Activated CD4-positive, alpha-beta T cell treated with anti-CD3 and anti-CD28 coated beads, Interleukin-2, amount 10 ng/mL, durations not matched to agents 24 days and 14 days (primary cell): ENCODE results near the gene PHF11. TPM values are rescaled to one million over a fixed set of nuclear protein-coding genes. Genes with fewer than 3 reads are reported as not detected.

Experiments
- DNase-seq: peaks from one replicate; pipeline ENCODE4 v3.0.0; 2022
- H3K27ac Mint-ChIP-seq: one replicate; pipeline ENCODE4 v1.8.0; 2022; ENCODE audit warnings: mild to moderate bottlenecking, mixed read lengths
- H3K27me3 Mint-ChIP-seq: one replicate; pipeline ENCODE4 v1.8.0; 2022; ENCODE audit warnings: mixed read lengths
- H3K36me3 Mint-ChIP-seq: one replicate; pipeline ENCODE4 v1.8.0; 2022; ENCODE audit warnings: low read depth, mild to moderate bottlenecking, mixed read lengths
- H3K4me1 Mint-ChIP-seq: one replicate; pipeline ENCODE4 v1.8.0; 2021; ENCODE audit warnings: mixed read lengths
- H3K4me3 Mint-ChIP-seq: one replicate; pipeline ENCODE4 v1.8.0; 2022; ENCODE audit warnings: mild to moderate bottlenecking, moderate library complexity, mixed read lengths
- H3K9me3 Mint-ChIP-seq: one replicate; pipeline ENCODE4 v1.8.0; 2021; ENCODE audit warnings: mixed read lengths
- intact Hi-C: fragments of 100-400 bp; cut with micrococcal nuclease; formaldehyde crosslinking; loops from one replicate; pipeline ENCODE4 v1.15.1; 2023
- total RNA-seq: library from RNA; stranded (reverse); gene quantifications from 2 replicates; pipeline ENCODE4 v1.2.3, GENCODE V29; 2022

Gene PHF11
- total RNA-seq, 1 donor from 2014 or later: 60.8 TPM

DNA sequence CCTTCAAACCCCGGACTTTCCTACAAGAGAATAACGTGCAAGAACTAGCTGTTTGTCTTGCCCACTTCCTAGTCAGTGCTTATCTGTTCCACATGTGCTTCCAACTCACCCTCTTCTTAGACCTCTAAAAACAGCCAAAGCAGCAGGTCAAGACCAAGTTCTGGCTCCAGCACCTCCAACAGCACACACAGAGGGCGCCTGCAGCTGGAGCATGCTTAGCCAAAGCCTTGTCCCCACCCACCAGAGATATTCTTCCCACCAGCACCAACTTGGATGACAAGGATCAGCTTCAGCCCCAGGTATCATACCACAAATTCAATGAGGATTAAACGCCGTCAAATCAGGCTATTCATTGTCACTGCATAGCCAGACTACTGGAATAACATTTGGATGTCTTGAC is 71.7 kb downstream of the PHF11 start:
- intact Hi-C loops: no loop called here
- peaks cover 24% of the 10 kb centered on the region for H3K36me3 Mint-ChIP-seq
- H3K27me3 Mint-ChIP-seq: no peaks in the 10 kb centered on the region

GRCh38 chr13:49569993-49570689 is 74.4 kb downstream of the PHF11 start:
- peaks cover 14% of the 10 kb centered on the region for H3K36me3 Mint-ChIP-seq

More for the DNA sequence above, 71.7 kb downstream of the PHF11 start:
- no peak overlapping the region for H3K27ac Mint-ChIP-seq
- H3K4me3 Mint-ChIP-seq: no peak overlapping the region
- no peaks in the 10 kb centered on the region for H3K9me3 Mint-ChIP-seq
- no peak for DNase-seq
- H3K4me1 Mint-ChIP-seq: peaks cover 19% of the 10 kb centered on the region

DNA sequence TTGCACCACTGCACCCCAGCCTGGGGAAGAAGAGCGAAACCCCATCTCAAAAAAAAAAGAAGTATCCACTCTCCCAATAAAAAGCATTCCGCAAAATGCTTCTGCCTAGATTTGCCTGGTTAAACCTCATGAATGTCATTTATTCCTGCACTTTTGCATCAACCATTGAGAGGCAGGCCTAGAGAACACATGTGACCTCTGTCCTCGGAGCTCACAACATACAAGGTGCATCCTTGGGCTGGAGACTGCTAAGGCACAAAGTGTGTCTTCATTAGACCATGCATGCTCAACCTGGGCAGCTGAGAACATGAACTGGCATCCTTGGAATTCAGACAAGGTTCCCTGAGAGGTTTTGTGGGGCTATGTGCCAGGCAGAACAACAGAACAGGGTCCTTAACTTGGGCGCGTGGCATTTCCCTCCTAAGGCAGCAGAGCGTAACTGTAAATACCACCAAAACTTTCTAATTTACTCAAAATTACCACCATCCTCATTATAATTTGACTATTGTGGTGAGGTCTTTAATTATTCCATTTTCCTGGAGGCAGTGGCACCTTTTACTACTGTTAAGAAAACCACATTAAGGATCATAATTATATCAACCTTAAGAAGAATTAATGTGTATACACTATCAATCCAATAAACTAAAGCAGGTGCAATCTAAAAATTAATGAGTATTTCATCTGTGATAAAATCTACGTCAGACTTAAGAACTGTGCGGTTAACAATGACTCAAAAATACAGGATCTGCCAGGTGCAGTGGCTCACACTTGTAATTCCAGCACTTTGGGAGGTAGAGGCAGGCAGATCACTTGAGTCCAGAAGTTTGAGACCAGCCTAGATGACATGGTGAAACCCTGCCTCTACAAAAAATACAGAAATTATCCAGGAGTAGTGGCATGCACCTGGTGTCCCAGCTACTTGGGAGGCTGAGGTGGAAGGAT is 75.8 kb downstream of the PHF11 start:
- Mint-ChIP-seq H3K9me3 (no peaks in the 10 kb centered on the region), H3K27ac (no peak overlapping the region), H3K4me1 (peaks cover 19% of the 10 kb centered on the region), H3K27me3 (no peaks in the 10 kb centered on the region), H3K36me3 (peaks cover 11% of the 10 kb centered on the region), H3K4me3 (no peak overlapping the region)
- intact Hi-C loops: no loop called here
- no peak for DNase-seq

More at GRCh38 chr13:49569993-49570689, 74.4 kb downstream of the PHF11 start:
- H3K9me3 Mint-ChIP-seq: no peaks in the 10 kb centered on the region
- H3K27me3 Mint-ChIP-seq: no peaks in the 10 kb centered on the region
- intact Hi-C loops: no loop called here
- H3K4me1 Mint-ChIP-seq: peaks cover 19% of the 10 kb centered on the region
- no peak overlapping the region for H3K4me3 Mint-ChIP-seq
- peak overlapping the region; percentile 27 for H3K27ac Mint-ChIP-seq
- DNase-seq: no peak

Other genes with a start within 250 kb of the PHF11 start
- 8.0 and 9.5 TPM in 2 replicates for gene CDADC1, start 248.0 kb upstream of the PHF11 start, total RNA-seq
- gene CAB39L, start 51.9 kb upstream of the PHF11 start, total RNA-seq: 5.7 and 6.8 TPM in 2 replicates
- 13.4 and 14.5 TPM in 2 replicates for gene SETDB2, start 51.7 kb upstream of the PHF11 start, total RNA-seq
- gene RCBTB1, start 89.6 kb downstream of the PHF11 start, total RNA-seq: 14.8 and 16.2 TPM in 2 replicates
- gene ARL11, start 132.6 kb downstream of the PHF11 start, total RNA-seq: 0.65 and 0.76 TPM in 2 replicates
- 49.0 and 52.3 TPM in 2 replicates for gene EBPL, start 195.5 kb downstream of the PHF11 start, total RNA-seq